Measurements from ENCODE around the gene NSUN5. TPM values are rescaled to one million over a fixed set of nuclear protein-coding genes. Genes with fewer than 3 reads are reported as not detected.
"Not testable (repeated sequence)": the region's sequence is repeated elsewhere in the genome, so short reads cannot be mapped to it uniquely, and the experiment has no call there.

The NSUN5 gene
- total RNA-seq, 1 experiment from 2014 or later = 70.4 TPM

GRCh38 chr7:73328696-73329095 is 20.1 kb upstream of the NSUN5 start:
- H2AFZ ChIP-seq (ENCODE audit: low read depth, low read length, poor library complexity, severe bottlenecking) = no peak overlapping the region
- H3K27ac ChIP-seq (ENCODE audit: low read depth, low read length) = no peak overlapping the region
- intact Hi-C loops (cut with micrococcal nuclease) = loop anchor here (10.0 kb wide), 1 partner anchor 406 kb away; the partner anchor contains the start of gene ABHD11
- no peaks in the 10 kb centered on the region for H3K27me3 ChIP-seq (ENCODE audit: insufficient read depth, low read length)
- no peaks in the 10 kb centered on the region for H4K20me1 ChIP-seq (ENCODE audit: insufficient read depth)
- BruUV-seq (replicated peaks) = no TSS peak
- no peak overlapping the region for H3K4me3 ChIP-seq (replicated peaks in 1 of 2; ENCODE audit: low read depth in 1 of 2, low read length in 2 of 2)
- ChIA-PET RAD21 (ENCODE audit: low non-redundant PET in 1 of 2, low total read pairs in 2 of 2, uncharacterized antibody in 2 of 2, unreplicated experiment in 2 of 2) (no interaction called here), POLR2A (no interaction called here), CTCF (no interaction called here)
- H3K9ac ChIP-seq (ENCODE audit: low read length) = no peak overlapping the region
- H3K4me1 ChIP-seq (ENCODE audit: control insufficient read depth in 1 of 2, insufficient read depth in 2 of 2, low read length in 2 of 2) = peaks cover 0 to 8% of the 10 kb centered on the region in 2 experiments; a peak in 2 of 4 replicates
- TF ChIP-seq SP1 (IDR thresholded peaks at IDR 0.05; ENCODE audit: low read depth) (no peak), RAD21 (IDR thresholded peaks at IDR 0.05; ENCODE audit: low read depth) (no peak), CTCF (IDR thresholded peaks at IDR 0.05 in 2 of 3, conservative IDR thresholded peaks at IDR 0.05 in 1 of 3; ENCODE audit: borderline replicate concordance in 1 of 3, insufficient read depth in 1 of 3, low read depth in 2 of 3, low read length in 2 of 3) (no peak), ZFX (IDR thresholded peaks at IDR 0.05) (no peak)
- DNase-seq (ENCODE audit: low read depth, low spot score) (no peak), ATAC-seq (no peak)
- H3K9me2 ChIP-seq (ENCODE audit: insufficient read depth) = no peaks in the 10 kb centered on the region
- H3K79me2 ChIP-seq (ENCODE audit: insufficient read depth, low read length) = no peaks in the 10 kb centered on the region
- no peaks in the 10 kb centered on the region for H3K36me3 ChIP-seq (ENCODE audit: control insufficient read depth in 1 of 2, insufficient read depth in 2 of 2, low read length in 2 of 2)
- H3K9me3 ChIP-seq (ENCODE audit: control insufficient read depth in 1 of 2, insufficient read depth in 1 of 2, low read depth in 1 of 2, low read length in 2 of 2) = no peaks in the 10 kb centered on the region
- H3K4me2 ChIP-seq (ENCODE audit: low read length) = no peak overlapping the region

- not testable (repeated sequence) for BruUV-seq (replicated peaks); ATAC-seq
Observed at GRCh38 chr7:73327922-73328321, 19.3 kb upstream of the NSUN5 start, which contains the start of the genes FKBP6 and TRIM50. Gene FKBP6 (plus strand): TSS chr7:73328161. CDS start chr7:73328429, 268 bp downstream. Gene TRIM50 (minus strand): TSS chr7:73328082. CDS start chr7:73324787, 3,295 bp downstream.

GRCh38 chr7:73327449-73327848 is 18.8 kb upstream of the NSUN5 start:
- RAD21 ChIA-PET (ENCODE audit: low non-redundant PET in 1 of 2, low total read pairs in 2 of 2, uncharacterized antibody in 2 of 2, unreplicated experiment in 2 of 2); H4K20me1 ChIP-seq (ENCODE audit: insufficient read depth); H3K9ac ChIP-seq (ENCODE audit: low read length); H3K4me2 ChIP-seq (ENCODE audit: low read length); ATAC-seq; H3K79me2 ChIP-seq (ENCODE audit: insufficient read depth, low read length); H2AFZ ChIP-seq (ENCODE audit: low read depth, low read length, poor library complexity, severe bottlenecking); H3K9me2 ChIP-seq (ENCODE audit: insufficient read depth); DNase-seq (ENCODE audit: low read depth, low spot score); POLR2A ChIA-PET; H3K4me3 ChIP-seq (replicated peaks in 1 of 2; ENCODE audit: low read depth in 1 of 2, low read length in 2 of 2); BruUV-seq (replicated peaks); H3K36me3 ChIP-seq (ENCODE audit: control insufficient read depth in 1 of 2, insufficient read depth in 2 of 2, low read length in 2 of 2); H3K9me3 ChIP-seq (ENCODE audit: control insufficient read depth in 1 of 2, insufficient read depth in 1 of 2, low read depth in 1 of 2, low read length in 2 of 2); H3K27me3 ChIP-seq (ENCODE audit: insufficient read depth, low read length); H3K27ac ChIP-seq (ENCODE audit: low read depth, low read length): not testable (repeated sequence)
- CTCF ChIA-PET = interaction anchor here (1.1 kb wide), 1 partner anchor 125 kb away, joined by 6 read pairs; no protein-coding TSS in a partner anchor
- peaks cover 0 to 11% of the 10 kb centered on the region in 2 experiments; a peak in 2 of 4 replicates for H3K4me1 ChIP-seq (ENCODE audit: control insufficient read depth in 1 of 2, insufficient read depth in 2 of 2, low read length in 2 of 2)
- intact Hi-C loops (cut with micrococcal nuclease) = loop anchor here (10.0 kb wide), 1 partner anchor 407 kb away; the partner anchor contains the start of gene ABHD11

More at GRCh38 chr7:73327922-73328321, 19.3 kb upstream of the NSUN5 start, which contains the start of the genes FKBP6 and TRIM50:
- CTCF ChIA-PET; H3K36me3 ChIP-seq (ENCODE audit: control insufficient read depth in 1 of 2, insufficient read depth in 2 of 2, low read length in 2 of 2); H3K79me2 ChIP-seq (ENCODE audit: insufficient read depth, low read length); H3K9me2 ChIP-seq (ENCODE audit: insufficient read depth); DNase-seq (ENCODE audit: low read depth, low spot score); RAD21 ChIA-PET (ENCODE audit: low non-redundant PET in 1 of 2, low total read pairs in 2 of 2, uncharacterized antibody in 2 of 2, unreplicated experiment in 2 of 2); H3K27me3 ChIP-seq (ENCODE audit: insufficient read depth, low read length); POLR2A ChIA-PET; H4K20me1 ChIP-seq (ENCODE audit: insufficient read depth); H3K4me3 ChIP-seq (replicated peaks in 1 of 2; ENCODE audit: low read depth in 1 of 2, low read length in 2 of 2); H3K27ac ChIP-seq (ENCODE audit: low read depth, low read length); H3K4me2 ChIP-seq (ENCODE audit: low read length); H3K9ac ChIP-seq (ENCODE audit: low read length); H3K9me3 ChIP-seq (ENCODE audit: control insufficient read depth in 1 of 2, insufficient read depth in 1 of 2, low read depth in 1 of 2, low read length in 2 of 2); H2AFZ ChIP-seq (ENCODE audit: low read depth, low read length, poor library complexity, severe bottlenecking): not testable (repeated sequence)
- intact Hi-C loops (cut with micrococcal nuclease) = loop anchor here (10.0 kb wide), 1 partner anchor 407 kb away; the partner anchor contains the start of gene ABHD11
- peaks cover 0 to 11% of the 10 kb centered on the region in 2 experiments; a peak in 2 of 4 replicates for H3K4me1 ChIP-seq (ENCODE audit: control insufficient read depth in 1 of 2, insufficient read depth in 2 of 2, low read length in 2 of 2)

All from HCT116 (cell line).